HepG2 (cell line): Measurements from ENCODE around the gene TCEAL9. TPM values are rescaled to one million over a fixed set of nuclear protein-coding genes. Genes with fewer than 3 reads are reported as not detected.

Experiments used
- ARID4A ChIP-seq: sonication (generic); formaldehyde crosslinking; IDR thresholded peaks from 2 replicates; pipeline ENCODE4 v1.5.0; 2020; ENCODE audit warnings: mild to moderate bottlenecking, missing genetic modification reagents, borderline replicate concordance
- CENPT ChIP-seq: sonication (generic); formaldehyde crosslinking; IDR thresholded peaks from 2 replicates; pipeline ENCODE4 v1.8.0; 2022; ENCODE audit warnings: low read depth, mild to moderate bottlenecking, moderate library complexity, missing genetic modification reagents
- CHCHD3 ChIP-seq: sonication (generic); formaldehyde crosslinking; IDR thresholded peaks from 2 replicates; pipeline ENCODE4 v1.8.0; 2022; ENCODE audit warnings: mild to moderate bottlenecking, missing genetic modification reagents, moderate library complexity
- E2F2 ChIP-seq: sonication (generic); formaldehyde crosslinking; IDR thresholded peaks from 2 replicates; pipeline ENCODE4 v1.4.0; 2020; ENCODE audit warnings: missing genetic modification reagents, borderline replicate concordance
- FOXK1 ChIP-seq: sonication (generic); formaldehyde crosslinking; IDR thresholded peaks from 2 replicates; pipeline ENCODE4 v1.4.0; 2020; ENCODE audit warnings: low read depth, missing genetic modification reagents, borderline replicate concordance
- HNRNPLL ChIP-seq: fragments of 200-400 bp; formaldehyde crosslinking; IDR thresholded peaks from 2 replicates; pipeline ENCODE4 v1.6.1; 2017; ENCODE audit warnings: mild to moderate bottlenecking, low read depth, low read length; ENCODE audit not compliant: poor library complexity, severe bottlenecking
- IRX3 ChIP-seq: sonication (generic); formaldehyde crosslinking; IDR thresholded peaks from 2 replicates; pipeline ENCODE4 v1.8.1; 2023; ENCODE audit warnings: mild to moderate bottlenecking, low read depth, missing genetic modification reagents, borderline replicate concordance
- MTA3 ChIP-seq: sonication (generic); formaldehyde crosslinking; IDR thresholded peaks from 2 replicates; pipeline ENCODE4 v1.4.0; 2020; ENCODE audit warnings: missing genetic modification reagents
- NFYB ChIP-seq: sonication (generic); formaldehyde crosslinking; IDR thresholded peaks from 2 replicates; pipeline ENCODE4 v1.4.0; 2020; ENCODE audit warnings: missing genetic modification reagents
- POGZ ChIP-seq: sonication (generic); formaldehyde crosslinking; IDR thresholded peaks from 2 replicates; pipeline ENCODE4 v1.4.0; 2020; ENCODE audit warnings: mild to moderate bottlenecking, missing genetic modification reagents
- RBFOX2 ChIP-seq: fragments of 200-400 bp; formaldehyde crosslinking; IDR thresholded peaks from 2 replicates; pipeline ENCODE4 v1.6.1; 2017; ENCODE audit warnings: low read depth, mild to moderate bottlenecking, low read length
- SCMH1 ChIP-seq: sonication (generic); formaldehyde crosslinking; IDR thresholded peaks from 2 replicates; pipeline ENCODE4 v1.9.0; 2021; ENCODE audit warnings: missing genetic modification reagents, mild to moderate bottlenecking, borderline replicate concordance
- U2AF2 ChIP-seq: fragments of 200-400 bp; formaldehyde crosslinking; IDR thresholded peaks from 2 replicates; pipeline ENCODE4 v1.6.1; 2017; ENCODE audit warnings: low read depth, mild to moderate bottlenecking, low read length
- ZBTB7A ChIP-seq: sonication (generic); formaldehyde crosslinking; IDR thresholded peaks from 2 replicates; pipeline ENCODE4 v1.8.0; 2022; ENCODE audit warnings: mild to moderate bottlenecking, missing genetic modification reagents
- ZFP1 ChIP-seq: IDR thresholded peaks from 2 replicates; pipeline ENCODE4 v1.6.1; 2016
- ZFP82 ChIP-seq: sonication (generic); formaldehyde crosslinking; IDR thresholded peaks from 2 replicates; pipeline ENCODE4 v1.5.1; 2020; ENCODE audit warnings: mild to moderate bottlenecking, missing genetic modification reagents, borderline replicate concordance
- ZGPAT ChIP-seq: IDR thresholded peaks from 2 replicates; pipeline ENCODE4 v1.6.1; 2016; ENCODE audit warnings: mild to moderate bottlenecking
- ZNF260 ChIP-seq: sonication (generic); formaldehyde crosslinking; IDR thresholded peaks from 2 replicates; pipeline ENCODE4 v1.4.0; 2020; ENCODE audit warnings: missing genetic modification reagents, low read depth, mild to moderate bottlenecking, borderline replicate concordance
- ZNF282 ChIP-seq: fragments of 450-650 bp; IDR thresholded peaks from 2 replicates; pipeline ENCODE4 v1.6.1; 2018; ENCODE audit not compliant: partially characterized antibody
- ZNF530 ChIP-seq: sonication (generic); formaldehyde crosslinking; IDR thresholded peaks from 2 replicates; pipeline ENCODE4 v1.5.0; 2020; ENCODE audit warnings: low read depth, mild to moderate bottlenecking, missing genetic modification reagents
- ZNF576 ChIP-seq: sonication (generic); formaldehyde crosslinking; IDR thresholded peaks from 2 replicates; pipeline ENCODE4 v1.4.0; 2020; ENCODE audit warnings: mild to moderate bottlenecking, missing genetic modification reagents
- polyA plus RNA-seq, 8 experiments: library from polyadenylated mRNA; depleted of rRNA in 3 of 8; stranded (reverse) in 7 of 8; unstranded in 1 of 8; fragments of >200 nt; fragmentation: Illumina TruSeq in 4 of 8; extraction: Trizol in 4 of 8; gene quantifications; 2 replicates each; pipeline versions ENCODE4 v1.2.1 to v1.2.3, GENCODE V29; 2011 to 2016; ENCODE audit warnings: low read depth in 4 of 8, missing spikeins in 1 of 8, mixed read lengths in 1 of 8; ENCODE audit not compliant: insufficient read depth in 1 of 8
- total RNA-seq, 5 experiments: library from RNA; depleted of rRNA; stranded (reverse); fragments of >200 nt; fragmentation: Illumina TruSeq; extraction: Trizol; gene quantifications; 2 replicates each; pipeline ENCODE4 v1.2.3, GENCODE V29; 2016; ENCODE audit warnings: low read depth in 1 of 5

TCEAL9 gene
- total and polyA plus RNA-seq, 2 of the 13 experiments (the other 11 are each of a cell fraction or from before 2014, with no cell fraction given), result 15.8 to 45.8 TPM

GRCh38 chrX:103376118-103376978, 20.0 kb downstream of the TCEAL9 start, which contains the start of gene BEX3 (continued):
- TF ChIP-seq E2F2 (CRISPR knock-in tag) (no peak), MTA3 (no peak), CHCHD3 (CRISPR knock-in tag) (no peak), ARID4A (CRISPR knock-in tag) (peak; percentile 28; the same call in 1 of the 2 replicates), FOXK1 (CRISPR knock-in tag) (no peak), ZNF282 (no peak), RBFOX2 (peak; percentile 61), IRX3 (CRISPR knock-in tag) (no peak), HNRNPLL (no peak), ZBTB7A (0 out of 2 replicates have a peak, but pooled peaks have one; percentile 45), ZFP82 (CRISPR knock-in tag) (no peak), POGZ (CRISPR knock-in tag) (no peak; the same call in 1 of the 2 replicates), ZNF530 (CRISPR knock-in tag) (no peak), SCMH1 (CRISPR knock-in tag) (no peak), U2AF2 (no peak), CENPT (CRISPR knock-in tag) (no peak), ZFP1 (no peak), ZNF260 (CRISPR knock-in tag) (no peak), ZGPAT (CRISPR knock-in tag) (no peak), ZNF576 (CRISPR knock-in tag) (no peak), NFYB (no peak)
